ENCODE data around the gene PMIS2.

Gene PMIS2

DNA sequence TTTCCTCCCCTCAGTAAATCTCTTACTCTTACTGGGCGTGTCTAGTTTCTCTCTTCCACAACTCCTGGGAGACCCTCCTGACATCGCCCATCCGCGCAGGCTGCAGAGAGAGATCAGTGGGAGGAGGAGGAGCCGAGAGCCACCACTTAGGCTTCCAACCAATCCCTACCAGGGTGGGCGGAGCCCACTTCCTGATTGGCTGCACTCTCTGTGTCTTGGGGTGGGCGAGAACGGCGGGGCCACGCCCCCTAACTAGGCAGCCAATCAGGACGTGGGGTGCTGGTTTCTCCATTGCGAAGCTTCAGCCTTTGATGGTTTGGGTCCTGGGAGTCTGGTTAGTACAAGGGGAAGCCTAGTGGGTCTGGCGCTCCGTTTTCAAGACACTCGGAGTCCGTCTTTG lies at the start of gene PMIS2:
PMIS2 (plus strand) TSS at position 326 of the 400 bp plus-strand sequence. CDS start 87 bp downstream, outside the sequence.
- DNase-seq (ENCODE audit: low read depth): no peak

DNA sequence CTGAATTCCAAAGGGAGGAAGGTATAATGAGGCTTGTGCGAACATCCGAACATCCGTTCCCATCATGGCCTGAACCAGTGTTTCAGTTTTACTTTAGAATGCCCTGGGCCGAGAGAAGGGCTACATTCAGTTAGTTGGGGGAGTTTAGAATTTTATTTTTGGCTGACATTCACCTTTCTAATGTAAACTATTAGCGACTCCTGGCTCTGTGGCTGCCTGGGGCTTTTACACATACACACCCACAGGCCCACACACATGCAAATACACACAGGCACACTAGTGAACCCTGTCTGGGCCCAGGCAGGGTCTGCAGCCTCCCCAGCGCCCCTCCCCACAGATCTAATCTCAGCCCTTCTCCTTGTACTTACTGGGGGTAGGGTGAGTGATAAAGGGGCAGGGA lies 46.7 kb upstream of the PMIS2 start:
- DNase-seq (ENCODE audit: low read depth): no peak

- no peak for DNase-seq (ENCODE audit: low read depth)
Measured at GRCh38 chr19:35539850-35540249, 46.1 kb upstream of the PMIS2 start.

- no peak for DNase-seq (ENCODE audit: low read depth)
Measured at GRCh38 chr19:35540356-35540927, 45.5 kb upstream of the PMIS2 start.

DNA sequence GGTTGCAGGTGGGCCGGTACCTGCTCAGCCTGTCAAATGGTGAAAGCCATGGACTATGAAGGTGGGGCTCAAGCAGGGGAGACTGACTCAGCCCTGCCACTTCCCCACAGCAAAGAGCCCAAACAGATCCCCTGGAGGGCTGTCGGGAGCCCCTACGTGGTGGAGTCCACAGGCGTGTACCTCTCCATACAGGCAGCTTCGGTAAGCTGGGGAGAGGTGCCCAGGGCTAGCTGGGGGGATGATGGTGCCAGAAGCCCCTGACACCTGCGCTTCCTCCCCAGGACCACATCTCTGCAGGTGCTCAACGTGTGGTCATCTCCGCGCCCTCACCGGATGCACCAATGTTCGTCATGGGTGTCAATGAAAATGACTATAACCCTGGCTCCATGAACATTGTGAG lies 43.8 kb upstream of the PMIS2 start:
- no peak for DNase-seq (ENCODE audit: low read depth)

DNA sequence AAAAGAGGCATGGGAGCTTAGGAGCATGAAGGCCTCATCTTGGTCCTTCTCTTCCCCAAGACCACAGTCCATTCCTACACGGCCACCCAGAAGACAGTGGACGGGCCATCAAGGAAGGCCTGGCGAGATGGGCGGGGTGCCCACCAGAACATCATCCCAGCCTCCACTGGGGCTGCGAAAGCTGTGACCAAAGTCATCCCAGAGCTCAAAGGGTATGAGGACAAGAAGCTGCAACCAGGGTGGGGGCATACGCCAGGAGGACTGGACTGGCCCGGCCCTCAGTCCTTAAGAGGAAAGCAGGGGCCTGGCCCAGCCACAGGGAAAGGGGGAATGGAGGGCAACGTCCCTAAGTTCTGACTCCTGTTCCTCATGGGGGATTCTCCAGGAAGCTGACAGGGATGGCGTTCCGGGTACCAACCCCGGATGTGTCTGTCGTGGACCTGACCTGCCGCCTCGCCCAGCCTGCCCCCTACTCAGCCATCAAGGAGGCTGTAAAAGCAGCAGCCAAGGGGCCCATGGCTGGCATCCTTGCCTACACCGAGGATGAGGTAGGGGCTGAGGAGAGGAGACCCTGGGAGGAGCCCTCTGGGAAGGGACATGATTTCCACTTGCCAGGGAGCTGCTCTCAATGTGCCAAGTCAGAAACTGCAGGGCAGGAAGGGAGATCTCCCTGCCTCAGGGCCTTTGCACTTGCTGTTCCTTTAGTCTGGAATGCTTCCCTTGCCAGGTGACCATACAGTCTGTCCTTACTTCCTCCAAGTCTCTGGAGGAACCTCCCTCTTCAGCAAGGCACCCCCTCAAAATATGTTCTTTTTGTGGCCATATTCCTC lies 42.5 kb upstream of the PMIS2 start:
- DNase-seq (ENCODE audit: low read depth): no peak

DNA sequence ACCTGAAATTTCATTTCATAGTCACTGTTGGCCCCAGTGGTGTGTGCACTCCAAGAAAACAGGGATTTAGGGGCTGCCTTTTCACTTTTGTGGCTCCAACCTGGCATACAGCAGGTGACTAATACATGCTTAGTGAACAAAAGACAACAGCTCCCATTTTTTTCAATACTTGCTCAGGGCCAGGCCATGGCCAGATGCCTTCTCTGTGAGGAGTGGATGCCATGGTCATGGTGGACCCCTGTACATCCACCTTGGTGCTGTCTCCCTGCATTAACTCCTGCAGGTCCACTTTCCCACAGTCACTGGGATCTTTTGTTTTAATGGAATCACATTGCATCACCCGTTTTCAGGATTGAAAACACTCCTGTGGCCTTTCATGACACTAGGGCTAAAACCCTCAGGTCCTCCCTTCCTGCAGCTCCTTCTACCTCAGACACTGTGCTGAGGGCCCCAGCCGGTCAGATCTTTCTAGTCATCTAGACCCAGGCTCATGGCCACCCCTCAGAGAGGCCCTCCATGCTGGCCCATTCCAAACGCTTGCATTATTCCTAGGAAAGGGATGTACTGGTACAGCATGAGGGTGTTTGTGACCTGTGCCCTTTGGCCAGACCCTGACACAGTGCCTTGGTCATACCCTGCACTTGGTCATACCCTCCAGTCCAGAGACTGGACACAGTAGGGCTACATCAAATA lies 41.7 kb upstream of the PMIS2 start:
- DNase-seq (ENCODE audit: low read depth): no peak

GRCh38 chr19:35545001-35545854 lies 40.7 kb upstream of the PMIS2 start, which contains the start of gene TMEM147:
Gene TMEM147, plus strand, starts transcription at chr19:35545626. Its CDS starts 114 bp downstream, at chr19:35545740.
- peak; percentile 66 for DNase-seq (ENCODE audit: low read depth)

GRCh38 chr19:35545855-35546381 lies 40.1 kb upstream of the PMIS2 start:
- DNase-seq (ENCODE audit: low read depth): peak; percentile 51

DNA sequence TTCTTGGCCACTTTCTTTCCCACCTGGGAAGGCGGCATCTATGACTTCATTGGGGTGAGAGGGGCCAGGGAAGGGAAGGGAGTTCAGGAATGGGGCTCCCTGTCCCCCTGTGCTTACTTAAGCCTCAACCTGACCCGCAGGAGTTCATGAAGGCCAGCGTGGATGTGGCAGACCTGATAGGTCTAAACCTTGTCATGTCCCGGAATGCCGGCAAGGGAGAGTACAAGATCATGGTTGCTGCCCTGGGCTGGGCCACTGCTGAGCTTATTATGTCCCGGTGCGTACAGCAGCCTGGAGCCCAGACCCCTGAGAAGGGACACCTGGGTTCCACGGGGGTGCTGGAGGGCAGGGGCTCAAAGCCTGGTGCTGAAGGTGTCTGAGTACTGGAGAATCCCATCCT lies 39.4 kb upstream of the PMIS2 start:
- DNase-seq (ENCODE audit: low read depth): no peak

- DNase-seq (ENCODE audit: low read depth): peak; percentile 14
Measured at GRCh38 chr19:35549174-35549788, 36.7 kb upstream of the PMIS2 start.

DNA sequence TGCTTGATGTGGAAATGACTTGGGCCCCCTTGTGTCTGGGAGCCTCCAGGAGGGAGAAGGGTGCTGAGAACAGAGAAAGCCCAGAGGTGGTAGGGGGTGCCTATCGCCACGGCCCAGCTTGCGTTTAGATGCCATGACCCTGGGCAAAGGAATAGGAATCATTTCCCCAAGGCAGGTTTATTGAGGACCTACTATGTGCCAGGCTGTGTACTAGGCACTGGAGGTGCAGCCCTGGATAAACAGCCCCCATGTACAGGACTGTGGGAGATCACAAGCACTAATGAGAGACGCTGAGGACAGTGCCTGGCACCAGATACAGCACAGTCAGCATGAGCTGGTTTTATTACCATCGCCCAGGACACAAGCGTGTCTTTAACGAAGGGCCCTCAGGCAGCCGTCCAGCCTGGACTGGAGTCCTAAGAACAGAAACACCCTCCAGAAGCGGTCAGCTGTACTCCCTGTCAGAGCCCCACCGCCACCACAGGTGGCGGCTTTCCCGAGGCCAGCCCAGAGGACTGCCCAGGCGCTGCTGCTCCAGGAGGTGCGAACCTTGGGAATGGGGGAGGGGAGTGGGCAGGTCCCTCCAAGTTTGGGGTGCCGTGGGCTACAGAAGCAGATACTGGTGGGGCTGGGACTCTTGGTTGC lies 36.0 kb upstream of the PMIS2 start:
- no peak for DNase-seq (ENCODE audit: low read depth)

- no peak for DNase-seq (ENCODE audit: low read depth)
Measured at GRCh38 chr19:35551091-35551810, 34.7 kb upstream of the PMIS2 start.

DNA sequence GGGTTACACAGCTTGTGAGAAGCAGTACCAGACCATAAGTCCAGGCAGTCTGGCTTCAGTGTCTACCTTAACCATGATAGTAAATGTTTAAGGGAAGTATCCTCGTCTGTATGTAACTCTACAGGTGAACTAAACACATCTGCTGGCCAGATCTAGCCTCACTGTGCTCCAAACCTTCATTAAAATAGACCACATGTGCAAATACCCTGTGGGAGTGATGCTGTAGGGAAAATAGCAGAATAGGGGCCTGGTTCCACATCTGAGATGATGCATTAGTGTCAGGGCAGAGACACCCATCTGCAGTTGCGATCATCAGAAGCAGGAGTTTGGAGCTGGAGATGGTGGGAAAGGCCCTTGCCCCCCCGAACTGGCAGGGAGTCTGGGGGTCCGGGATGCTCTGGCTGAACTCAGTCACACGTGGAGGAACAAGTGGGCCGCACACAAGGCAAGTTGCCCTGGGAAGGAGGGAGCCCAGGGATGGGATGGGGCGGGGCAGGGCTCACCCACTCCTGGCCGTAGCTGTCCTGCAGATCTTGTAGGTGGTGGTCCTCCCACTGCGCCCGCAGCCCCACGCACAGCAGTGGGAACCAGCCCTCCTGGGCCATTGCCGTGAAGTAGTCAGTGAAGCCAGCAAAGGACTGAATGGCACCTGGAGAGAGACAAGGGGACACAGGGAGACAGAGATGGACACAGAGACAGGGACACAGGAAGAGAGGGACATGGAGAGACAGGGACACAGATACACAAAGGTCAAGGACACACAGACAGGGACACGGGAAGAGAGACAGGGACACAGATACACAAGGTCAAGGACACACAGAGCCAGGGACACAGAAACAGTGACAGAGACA lies 33.2 kb upstream of the PMIS2 start:
- DNase-seq (ENCODE audit: low read depth): no peak

DNA sequence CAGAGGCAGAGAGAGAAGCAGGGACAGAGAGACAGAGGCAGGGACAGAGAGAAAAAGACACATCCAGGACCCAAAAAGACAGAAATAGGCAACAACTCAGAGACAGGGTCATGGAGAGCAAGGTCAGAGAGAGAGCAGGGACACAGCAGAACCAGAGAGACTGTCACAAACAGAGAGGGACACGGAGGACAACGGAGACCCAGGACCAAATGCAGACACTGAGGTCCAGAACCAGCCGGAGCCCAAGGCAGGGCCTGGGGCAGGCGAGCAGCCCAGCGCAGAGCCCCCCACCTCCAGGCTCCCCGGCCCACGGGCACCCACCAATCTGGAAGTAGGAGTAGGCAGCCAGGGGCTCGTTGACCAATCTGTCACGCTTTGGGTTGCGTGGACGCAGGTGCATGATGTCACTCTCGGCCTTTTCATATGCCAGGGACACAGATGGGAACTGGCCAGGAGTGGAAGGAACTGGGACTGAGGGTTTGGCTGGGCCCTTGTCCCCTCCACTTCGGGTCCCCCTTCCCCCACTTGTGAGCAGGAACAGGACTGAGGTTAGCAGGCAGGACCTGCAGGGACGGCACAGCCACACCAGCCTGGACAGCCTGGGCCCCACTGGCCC lies 32.5 kb upstream of the PMIS2 start:
- DNase-seq (ENCODE audit: low read depth): no peak

DNA sequence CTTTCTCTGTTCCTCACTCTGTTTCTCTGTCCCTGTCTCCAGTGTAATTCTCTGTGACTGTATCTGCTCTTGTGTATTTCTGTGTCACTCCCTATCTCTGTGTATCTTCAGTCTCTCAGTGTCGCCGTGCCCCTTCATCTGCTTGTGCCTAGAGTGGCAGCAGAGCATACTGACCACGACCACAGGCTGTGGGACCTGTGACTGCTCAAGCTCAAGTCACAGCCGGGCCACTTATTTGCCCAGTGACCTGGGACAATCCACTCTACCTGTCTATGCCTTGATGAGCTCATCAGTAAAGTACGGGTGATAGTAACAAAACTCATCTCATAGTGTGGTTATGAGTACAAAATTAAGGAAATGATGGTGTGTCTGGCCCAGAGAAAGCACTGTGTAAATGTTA lies 31.9 kb upstream of the PMIS2 start:
- no peak for DNase-seq (ENCODE audit: low read depth)

DNA sequence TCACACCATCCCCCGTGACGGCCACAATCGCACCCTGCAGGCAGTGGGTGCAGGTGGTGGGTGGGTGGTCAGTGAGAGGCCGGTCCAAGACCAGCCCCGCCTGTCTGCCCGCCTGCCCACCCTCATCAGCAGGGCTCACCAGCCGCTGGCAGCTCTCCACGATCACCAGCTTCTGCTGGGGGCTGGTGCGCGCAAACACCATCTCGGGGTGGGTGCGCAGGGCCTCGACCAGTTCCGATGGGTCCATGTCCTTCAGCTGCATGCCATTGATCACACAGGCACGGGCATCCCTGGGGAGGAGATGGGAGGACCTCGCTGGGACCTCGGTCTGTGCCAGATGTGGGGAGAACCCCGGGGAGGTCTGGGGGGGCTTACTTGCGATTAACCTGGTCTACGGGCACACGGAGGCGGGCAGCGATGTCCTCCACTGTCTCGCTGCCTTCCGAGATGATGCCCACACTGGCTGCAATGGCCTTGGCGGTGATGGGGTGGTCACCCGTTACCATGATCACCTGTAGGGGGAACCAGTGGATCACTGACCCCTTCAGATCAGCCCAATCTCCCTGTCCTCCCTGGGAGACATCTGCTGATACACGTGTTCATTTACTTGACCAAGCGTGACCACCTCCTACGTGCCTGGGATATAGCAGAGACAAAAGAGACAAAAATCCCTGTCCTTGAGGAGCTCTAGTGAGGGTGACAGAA lies 30.5 kb upstream of the PMIS2 start:
- DNase-seq (ENCODE audit: low read depth): no peak

GRCh38 chr19:35556025-35556590 lies 29.9 kb upstream of the PMIS2 start:
- no peak for DNase-seq (ENCODE audit: low read depth)

All from stimulated activated CD8-positive, alpha-beta memory T cell treated with anti-CD3 and anti-CD28 coated beads, Interleukin-7, amount 100 ng/mL, for 24 hours (primary cell).